Chondrocyte (in vitro differentiated cells): ENCODE results near the gene SLC9A9. TPM values are rescaled to one million over a fixed set of nuclear protein-coding genes. Genes with fewer than 3 reads are reported as not detected.

Experiments
- DNase-seq: peaks from one replicate; pipeline ENCODE4 v3.0.0; 2021; ENCODE audit warnings: mixed read lengths, low spot score
- H3K27ac Mint-ChIP-seq: one replicate; pipeline ENCODE4 v1.8.0; 2021; ENCODE audit warnings: mild to moderate bottlenecking, moderate library complexity, mixed read lengths; ENCODE audit not compliant: unreplicated experiment
- H3K27me3 Mint-ChIP-seq: 2 replicates; pipeline ENCODE4 v1.8.0; 2021; ENCODE audit warnings: low read depth, mixed read lengths
- H3K36me3 Mint-ChIP-seq: 2 replicates; pipeline ENCODE4 v1.8.0; 2021; ENCODE audit warnings: low read depth, mixed read lengths
- H3K4me1 Mint-ChIP-seq: 2 replicates; pipeline ENCODE4 v1.8.0; 2021; ENCODE audit warnings: low read depth, mild to moderate bottlenecking, mixed read lengths
- H3K4me3 Mint-ChIP-seq: one replicate; pipeline ENCODE4 v1.8.0; 2021; ENCODE audit warnings: mild to moderate bottlenecking, moderate library complexity, mixed read lengths; ENCODE audit not compliant: unreplicated experiment
- H3K9me3 Mint-ChIP-seq: 2 replicates; pipeline ENCODE4 v1.8.0; 2021; ENCODE audit warnings: low read depth, mixed read lengths
- CTCF ChIP-seq: fragments of 200-600 bp; sonication (generic); IDR thresholded peaks from 2 replicates; pipeline ENCODE4 v1.5.0; 2021; ENCODE audit warnings: antibody characterized with exemption, mild to moderate bottlenecking, moderate library complexity
- total RNA-seq: library from RNA; stranded (reverse); gene quantifications from 3 replicates; pipeline ENCODE4 v1.2.1, GENCODE V29; 2021

Gene SLC9A9
- total RNA-seq, 1 donor from 2014 or later = 2.6 TPM

- DNase-seq = no peak
- peaks cover 24% of the 10 kb centered on the region for H3K27me3 Mint-ChIP-seq
- H3K4me3 Mint-ChIP-seq = no peak overlapping the region
Measured at GRCh38 chr3:143668924-143669790, 179.1 kb downstream of the SLC9A9 start.

GRCh38 chr3:143668385-143668784, 179.9 kb downstream of the SLC9A9 start:
- peaks cover 1% of the 10 kb centered on the region for H3K36me3 Mint-ChIP-seq

More at GRCh38 chr3:143668924-143669790, 179.1 kb downstream of the SLC9A9 start:
- Mint-ChIP-seq H3K27ac (no peak overlapping the region), H3K9me3 (peaks cover 11% of the 10 kb centered on the region), H3K4me1 (peaks cover 2% of the 10 kb centered on the region), H3K36me3 (peaks cover 1% of the 10 kb centered on the region)
- no peak for TF ChIP-seq CTCF

GRCh38 chr3:143661677-143662076, 186.6 kb downstream of the SLC9A9 start:
- no peak for DNase-seq
- H3K4me1 Mint-ChIP-seq = peaks cover 16% of the 10 kb centered on the region
- no peak for TF ChIP-seq CTCF
- H3K27ac Mint-ChIP-seq = no peak overlapping the region
- H3K9me3 Mint-ChIP-seq = peaks cover 16% of the 10 kb centered on the region
- H3K27me3 Mint-ChIP-seq = peaks cover 15% of the 10 kb centered on the region
- H3K4me3 Mint-ChIP-seq = no peak overlapping the region
- peaks cover 6% of the 10 kb centered on the region for H3K36me3 Mint-ChIP-seq

More at GRCh38 chr3:143668385-143668784, 179.9 kb downstream of the SLC9A9 start:
- Mint-ChIP-seq H3K9me3 (peaks cover 11% of the 10 kb centered on the region), H3K27me3 (peaks cover 24% of the 10 kb centered on the region), H3K4me3 (no peak overlapping the region), H3K27ac (no peak overlapping the region), H3K4me1 (no peaks in the 10 kb centered on the region)
- no peak for DNase-seq
- TF ChIP-seq CTCF = no peak

- H3K4me1 Mint-ChIP-seq = peaks cover 23% of the 10 kb centered on the region
- no peak for DNase-seq
- peaks cover 4% of the 10 kb centered on the region for H3K36me3 Mint-ChIP-seq
- no peak for TF ChIP-seq CTCF
- no peak overlapping the region for H3K27ac Mint-ChIP-seq
- no peaks in the 10 kb centered on the region for H3K27me3 Mint-ChIP-seq
- H3K4me3 Mint-ChIP-seq = no peak overlapping the region
- H3K9me3 Mint-ChIP-seq = peaks cover 5% of the 10 kb centered on the region
Measured at GRCh38 chr3:143658861-143659260, 189.4 kb downstream of the SLC9A9 start.

GRCh38 chr3:143658116-143658515, 190.2 kb downstream of the SLC9A9 start:
- no peak for DNase-seq
- Mint-ChIP-seq H3K27ac (no peak overlapping the region), H3K4me3 (no peak overlapping the region), H3K4me1 (peaks cover 23% of the 10 kb centered on the region), H3K9me3 (peaks cover 5% of the 10 kb centered on the region), H3K27me3 (no peaks in the 10 kb centered on the region), H3K36me3 (peaks cover 4% of the 10 kb centered on the region)
- TF ChIP-seq CTCF = no peak
